WERI-Rb-1 (cell line): Measurements from ENCODE around the gene BUD23.
A peak's percentile ranks its signal among the peaks of the same experiment; 100 is the strongest.

ENCODE experiments used
- DNase-seq: peaks from one replicate; pipeline ENCODE4 v3.0.0-alpha.2; 2020
- H3K27ac ChIP-seq: fragments of 250-450 bp; sonication (Bioruptor Pico); 2 replicates; pipeline ENCODE4 v1.5.1; 2020; ENCODE audit warnings: mild to moderate bottlenecking, moderate library complexity
- H3K27me3 ChIP-seq: fragments of 250-450 bp; sonication (Bioruptor Pico); 2 replicates; pipeline ENCODE4 v1.5.1; 2021; ENCODE audit warnings: mild to moderate bottlenecking, low read depth, moderate library complexity; ENCODE audit not compliant: insufficient read depth, severe bottlenecking
- H3K36me3 ChIP-seq: fragments of 250-450 bp; sonication (Bioruptor Pico); 2 replicates; pipeline ENCODE4 v1.5.1; 2020; ENCODE audit warnings: mild to moderate bottlenecking, moderate library complexity
- H3K4me3 ChIP-seq: 2 replicates; pipeline ENCODE4 v1.5.1; 2011; ENCODE audit warnings: low read depth, mild to moderate bottlenecking, control low read depth, low read length
- H3K9me3 ChIP-seq: fragments of 250-450 bp; sonication (Bioruptor Pico); 2 replicates; pipeline ENCODE4 v1.5.1; 2021; ENCODE audit warnings: mild to moderate bottlenecking, moderate library complexity; ENCODE audit not compliant: severe bottlenecking
- CTCF ChIP-seq: IDR thresholded peaks from 2 replicates; pipeline ENCODE4 v1.5.1; 2011; ENCODE audit warnings: low read depth, mild to moderate bottlenecking, control low read depth, inconsistent platforms, low read length

BUD23 gene

GRCh38 chr7:73690646-73691045, 7.2 kb downstream of the BUD23 start:
- DNase-seq, result no peak
- H3K36me3 ChIP-seq, result peaks cover 81% of the 10 kb centered on the region
- H3K27me3 ChIP-seq, result no peaks in the 10 kb centered on the region

GRCh38 chr7:73696372-73696771, 13.0 kb downstream of the BUD23 start:
- no peak overlapping the region for H3K4me3 ChIP-seq
- no peak for DNase-seq
- peaks cover 88% of the 10 kb centered on the region for H3K36me3 ChIP-seq
- H3K9me3 ChIP-seq, result no peaks in the 10 kb centered on the region
- no peak overlapping the region for H3K27ac ChIP-seq
- no peak for TF ChIP-seq CTCF
- no peaks in the 10 kb centered on the region for H3K27me3 ChIP-seq

More at GRCh38 chr7:73690646-73691045, 7.2 kb downstream of the BUD23 start:
- Histone ChIP-seq H3K27ac (no peak overlapping the region), H3K4me3 (no peak overlapping the region), H3K9me3 (no peaks in the 10 kb centered on the region)
- no peak for TF ChIP-seq CTCF

- TF ChIP-seq CTCF, result no peak
Measured at GRCh38 chr7:73698410-73698809, 15.0 kb downstream of the BUD23 start.

GRCh38 chr7:73699370-73700068, 16.1 kb downstream of the BUD23 start:
- peak overlapping the region; percentile 19; the same call in 1 of the 2 replicates for H3K27ac ChIP-seq
- H3K9me3 ChIP-seq, result no peaks in the 10 kb centered on the region
- no peak for TF ChIP-seq CTCF
- peaks cover 81% of the 10 kb centered on the region for H3K36me3 ChIP-seq
- H3K27me3 ChIP-seq, result no peaks in the 10 kb centered on the region
- DNase-seq, result peak; percentile 10
- no peak overlapping the region for H3K4me3 ChIP-seq

More at GRCh38 chr7:73698410-73698809, 15.0 kb downstream of the BUD23 start:
- H3K36me3 ChIP-seq, result peaks cover 86% of the 10 kb centered on the region
- DNase-seq, result peak; percentile 38
- no peak overlapping the region for H3K27ac ChIP-seq
- H3K4me3 ChIP-seq, result no peak overlapping the region
- no peaks in the 10 kb centered on the region for H3K9me3 ChIP-seq
- H3K27me3 ChIP-seq, result no peaks in the 10 kb centered on the region

- DNase-seq, result no peak
- TF ChIP-seq CTCF, result no peak
- Histone ChIP-seq H3K27me3 (no peaks in the 10 kb centered on the region), H3K9me3 (no peaks in the 10 kb centered on the region), H3K4me3 (no peak overlapping the region), H3K27ac (peak overlapping the region; percentile 19; the same call in 1 of the 2 replicates), H3K36me3 (peaks cover 81% of the 10 kb centered on the region)
Measured at GRCh38 chr7:73700069-73700423, 16.6 kb downstream of the BUD23 start.
